Liver (tissue), 3 donors: ENCODE measurements around the gene BCHE.

ENCODE experiments used
- ATF3 ChIP-seq: IDR thresholded peaks from 2 replicates; pipeline ENCODE4 v1.6.1; 2016; ENCODE audit warnings: antibody characterized with exemption
- CTCF ChIP-seq: fragments of 150-350 bp; IDR thresholded peaks from 2 replicates; pipeline ENCODE4 v1.5.1; 2017; ENCODE audit warnings: improper control_type of control experiment, low read depth, low read length; ENCODE audit not compliant: missing input control
- EGR1 ChIP-seq, 2 donors: IDR thresholded peaks; 2 replicates each; pipeline ENCODE4 v1.6.1; 2016 to 2018; ENCODE audit warnings: antibody characterized with exemption in 2 of 2, low read depth in 2 of 2
- GABPA ChIP-seq, 2 donors: IDR thresholded peaks in 1 of 2; conservative IDR thresholded peaks in 1 of 2; 2 replicates each; pipeline ENCODE4 v1.6.1; 2016; ENCODE audit warnings: antibody characterized with exemption in 2 of 2, mild to moderate bottlenecking in 1 of 2, moderate library complexity in 1 of 2
- JUND ChIP-seq, 2 donors: IDR thresholded peaks; 2 replicates each; pipeline ENCODE4 v1.6.1; 2016; ENCODE audit warnings: antibody characterized with exemption in 2 of 2
- RAD21 ChIP-seq, 2 donors: IDR thresholded peaks; 2 replicates each; pipeline ENCODE4 v1.6.1; 2016; ENCODE audit warnings: antibody characterized with exemption in 2 of 2, mild to moderate bottlenecking in 2 of 2
- REST ChIP-seq: IDR thresholded peaks from 2 replicates; pipeline ENCODE4 v1.6.1; 2016; ENCODE audit warnings: antibody characterized with exemption, mild to moderate bottlenecking
- RXRA ChIP-seq, 2 donors: IDR thresholded peaks; 2 replicates each; pipeline ENCODE4 v1.6.1; 2017 to 2018; ENCODE audit warnings: antibody characterized with exemption in 2 of 2, mild to moderate bottlenecking in 1 of 2
- SP1 ChIP-seq: IDR thresholded peaks from 2 replicates; pipeline ENCODE4 v1.6.1; 2018; ENCODE audit warnings: antibody characterized with exemption, mild to moderate bottlenecking
- TAF1 ChIP-seq: conservative IDR thresholded peaks from 2 replicates; pipeline ENCODE4 v1.6.1; 2016; ENCODE audit warnings: antibody characterized with exemption, mild to moderate bottlenecking
- YY1 ChIP-seq: IDR thresholded peaks from 2 replicates; pipeline ENCODE4 v1.6.1; 2016; ENCODE audit warnings: antibody characterized with exemption, mild to moderate bottlenecking
- TF ChIP-seq, protein P1 (sequence below): IDR thresholded peaks from 2 replicates; pipeline ENCODE4 v1.6.1; 2016; ENCODE audit warnings: antibody characterized with exemption
- TF ChIP-seq, protein P2 (sequence below): IDR thresholded peaks from 2 replicates; pipeline ENCODE4 v1.6.1; 2016; ENCODE audit warnings: antibody characterized with exemption
- donor health status: healthy.
- donor health status: healthy.

DNA sequence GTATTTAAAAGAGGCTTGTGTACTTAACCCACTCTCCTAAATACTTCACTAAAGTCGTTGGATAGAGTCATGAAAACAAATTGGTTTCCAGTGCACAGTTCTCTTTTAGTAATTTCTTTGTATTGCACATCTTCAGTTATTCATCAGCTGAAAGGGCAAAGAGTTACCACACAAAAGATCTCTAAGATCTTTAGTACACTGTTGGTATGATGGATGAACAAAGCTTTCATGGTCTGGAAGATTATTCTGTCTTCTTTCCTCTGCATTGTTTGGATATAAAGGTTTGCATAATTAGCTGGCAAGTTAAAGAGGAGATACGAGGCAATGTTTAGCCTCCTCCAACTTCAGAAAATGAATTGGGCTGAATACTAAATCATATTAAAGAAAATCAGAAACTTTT, 40.5 kb downstream of the BCHE start:
- TF ChIP-seq REST (no peak), CTCF (no peak), TAF1 (no peak), GABPA (IDR thresholded peaks at IDR 0.05 in 1 of 2, conservative IDR thresholded peaks at IDR 0.05 in 1 of 2) (no peak), RAD21 (IDR thresholded peaks at IDR 0.05) (no peak), RXRA (IDR thresholded peaks at IDR 0.05) (no peak), SP1 (no peak), JUND (IDR thresholded peaks at IDR 0.05) (no peak), ATF3 (no peak), YY1 (no peak), EGR1 (IDR thresholded peaks at IDR 0.05; ENCODE audit: low read depth in 2 of 2) (no peak)
- TF ChIP-seq, protein P1, sequence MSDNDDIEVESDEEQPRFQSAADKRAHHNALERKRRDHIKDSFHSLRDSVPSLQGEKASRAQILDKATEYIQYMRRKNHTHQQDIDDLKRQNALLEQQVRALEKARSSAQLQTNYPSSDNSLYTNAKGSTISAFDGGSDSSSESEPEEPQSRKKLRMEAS: no peak
- TF ChIP-seq, protein P2, sequence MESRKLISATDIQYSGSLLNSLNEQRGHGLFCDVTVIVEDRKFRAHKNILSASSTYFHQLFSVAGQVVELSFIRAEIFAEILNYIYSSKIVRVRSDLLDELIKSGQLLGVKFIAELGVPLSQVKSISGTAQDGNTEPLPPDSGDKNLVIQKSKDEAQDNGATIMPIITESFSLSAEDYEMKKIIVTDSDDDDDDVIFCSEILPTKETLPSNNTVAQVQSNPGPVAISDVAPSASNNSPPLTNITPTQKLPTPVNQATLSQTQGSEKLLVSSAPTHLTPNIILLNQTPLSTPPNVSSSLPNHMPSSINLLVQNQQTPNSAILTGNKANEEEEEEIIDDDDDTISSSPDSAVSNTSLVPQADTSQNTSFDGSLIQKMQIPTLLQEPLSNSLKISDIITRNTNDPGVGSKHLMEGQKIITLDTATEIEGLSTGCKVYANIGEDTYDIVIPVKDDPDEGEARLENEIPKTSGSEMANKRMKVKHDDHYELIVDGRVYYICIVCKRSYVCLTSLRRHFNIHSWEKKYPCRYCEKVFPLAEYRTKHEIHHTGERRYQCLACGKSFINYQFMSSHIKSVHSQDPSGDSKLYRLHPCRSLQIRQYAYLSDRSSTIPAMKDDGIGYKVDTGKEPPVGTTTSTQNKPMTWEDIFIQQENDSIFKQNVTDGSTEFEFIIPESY: no peak
